ENCODE results near the gene FADS2.

Gene FADS2

DNA sequence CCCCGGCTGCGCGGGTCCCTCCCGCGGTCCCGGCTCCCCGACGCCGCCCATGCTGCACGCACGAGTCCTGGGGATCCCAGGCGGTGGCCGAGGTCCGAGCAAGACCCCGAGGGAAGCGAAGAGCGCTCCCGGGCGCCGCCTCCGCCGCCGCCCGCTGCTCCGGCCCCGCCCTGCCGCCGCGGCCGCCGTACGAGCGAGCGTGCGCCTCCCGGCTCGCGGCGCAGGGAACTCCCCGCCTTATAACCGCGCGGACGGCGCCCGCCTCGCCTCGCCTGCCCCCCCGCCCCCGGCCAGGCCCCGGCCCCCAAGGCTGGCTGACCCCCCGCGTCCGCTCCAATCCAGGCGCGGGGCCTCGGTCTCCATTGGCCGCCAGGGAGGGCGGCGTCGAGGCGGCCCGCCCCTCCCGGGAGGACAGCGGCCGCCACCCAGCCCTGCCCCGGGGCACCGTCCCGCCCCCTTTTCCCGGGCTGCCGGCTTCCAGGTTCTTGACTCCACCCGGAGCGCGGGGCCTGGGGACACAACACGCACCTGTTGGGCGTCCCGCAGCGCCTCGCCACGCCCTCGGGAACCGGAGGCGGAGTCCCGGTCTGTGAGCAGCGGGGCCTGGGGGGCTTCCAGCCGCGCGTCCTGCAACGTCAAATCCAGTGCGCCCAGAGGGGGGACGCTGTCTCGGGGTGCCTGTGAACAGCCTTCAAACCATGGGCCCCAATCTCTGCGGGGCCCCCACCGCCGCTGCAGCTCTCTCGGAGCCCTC lies 63.4 kb downstream of the FADS2 start, which contains the start of gene FADS3:
Gene FADS3 (minus strand): TSS at position 215 of the 754 bp plus-strand sequence. CDS start 164 bp downstream, at position 51.
- peak; percentile 85 to 89 for DNase-seq

DNA sequence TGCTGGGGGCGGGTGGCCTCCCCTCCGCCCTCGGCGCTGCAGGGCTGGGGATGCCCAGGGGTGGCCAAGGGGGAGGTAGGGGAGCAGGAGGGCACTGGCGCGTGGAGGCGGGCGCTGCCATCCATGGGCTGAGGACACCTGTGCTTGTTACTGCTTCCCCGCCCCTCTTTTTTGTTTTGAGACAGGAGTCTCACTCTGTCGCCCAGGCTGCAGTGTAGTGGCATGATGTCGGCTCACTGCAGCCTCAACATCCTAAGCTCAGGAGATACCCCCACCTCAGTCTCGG lies 63.9 kb downstream of the FADS2 start:
- DNase-seq, result no peak

DNA sequence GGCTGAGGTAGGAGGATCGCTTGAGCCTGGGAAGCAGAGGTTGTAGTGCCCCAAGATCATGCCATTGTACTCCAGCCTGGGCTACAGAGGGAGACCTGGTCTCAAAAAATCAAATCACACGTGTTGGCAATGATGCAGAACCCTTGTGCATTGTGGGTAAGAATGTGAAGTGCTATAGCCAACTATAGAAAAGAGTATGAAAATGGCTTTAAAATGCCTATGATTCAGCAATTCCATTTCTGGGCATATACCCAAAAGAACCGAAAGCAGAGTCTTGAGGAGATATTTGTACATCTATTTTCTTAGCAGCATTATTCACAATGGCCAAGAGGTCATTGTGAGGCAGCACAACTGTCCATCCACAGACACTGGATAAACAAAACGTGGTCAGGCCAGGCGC lies 65.9 kb downstream of the FADS2 start:
- DNase-seq, result no peak

DNA sequence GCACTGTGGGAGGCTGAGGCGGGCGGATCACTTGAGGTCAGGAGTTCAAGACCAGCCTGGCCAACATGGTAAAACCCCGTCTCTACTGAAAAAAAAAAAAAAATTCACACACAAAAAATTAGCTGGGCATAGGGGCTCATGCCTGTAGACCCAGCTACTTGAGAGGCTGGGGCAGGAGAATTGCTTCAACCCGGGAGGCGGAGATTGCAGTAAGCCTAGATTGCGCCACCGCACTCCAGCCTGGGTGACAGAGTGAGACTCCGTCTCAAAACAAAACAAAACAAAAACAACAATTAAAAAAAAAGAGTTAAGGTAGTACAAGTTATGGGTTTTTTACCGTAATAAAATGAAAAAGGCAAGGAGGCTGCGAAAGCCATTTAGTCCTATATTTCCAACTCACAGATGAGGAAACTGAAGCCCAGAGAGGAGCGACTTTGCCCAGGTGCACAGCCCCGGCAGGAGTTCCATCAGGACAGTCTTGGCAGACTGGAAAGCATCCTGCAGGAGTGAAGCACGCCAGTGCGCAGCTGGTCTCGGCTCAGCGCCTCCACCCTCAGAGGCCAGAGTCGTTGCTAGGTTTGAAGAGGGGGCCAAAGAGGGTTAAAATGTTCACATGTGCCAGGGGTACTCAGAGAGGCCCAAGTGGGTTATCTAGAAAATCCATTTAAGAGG lies 67.1 kb downstream of the FADS2 start:
- DNase-seq, result no peak

DNA sequence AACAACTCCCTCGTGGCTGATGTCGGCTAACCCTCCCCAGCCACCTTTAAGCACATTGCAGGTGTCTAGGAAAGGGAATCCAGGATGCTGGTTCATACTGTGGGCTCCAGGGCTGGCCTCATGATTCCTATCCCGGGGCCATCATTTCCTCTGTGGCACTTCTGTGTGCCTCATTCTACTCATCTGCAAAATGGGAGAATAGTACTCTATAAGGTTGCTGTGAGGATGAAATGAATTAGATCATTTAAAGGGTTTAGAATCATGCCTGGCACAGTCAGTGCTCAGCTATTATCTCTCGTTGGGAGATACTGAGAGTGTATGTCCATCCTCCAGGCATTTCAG lies 67.6 kb downstream of the FADS2 start:
- DNase-seq, result no peak

DNA sequence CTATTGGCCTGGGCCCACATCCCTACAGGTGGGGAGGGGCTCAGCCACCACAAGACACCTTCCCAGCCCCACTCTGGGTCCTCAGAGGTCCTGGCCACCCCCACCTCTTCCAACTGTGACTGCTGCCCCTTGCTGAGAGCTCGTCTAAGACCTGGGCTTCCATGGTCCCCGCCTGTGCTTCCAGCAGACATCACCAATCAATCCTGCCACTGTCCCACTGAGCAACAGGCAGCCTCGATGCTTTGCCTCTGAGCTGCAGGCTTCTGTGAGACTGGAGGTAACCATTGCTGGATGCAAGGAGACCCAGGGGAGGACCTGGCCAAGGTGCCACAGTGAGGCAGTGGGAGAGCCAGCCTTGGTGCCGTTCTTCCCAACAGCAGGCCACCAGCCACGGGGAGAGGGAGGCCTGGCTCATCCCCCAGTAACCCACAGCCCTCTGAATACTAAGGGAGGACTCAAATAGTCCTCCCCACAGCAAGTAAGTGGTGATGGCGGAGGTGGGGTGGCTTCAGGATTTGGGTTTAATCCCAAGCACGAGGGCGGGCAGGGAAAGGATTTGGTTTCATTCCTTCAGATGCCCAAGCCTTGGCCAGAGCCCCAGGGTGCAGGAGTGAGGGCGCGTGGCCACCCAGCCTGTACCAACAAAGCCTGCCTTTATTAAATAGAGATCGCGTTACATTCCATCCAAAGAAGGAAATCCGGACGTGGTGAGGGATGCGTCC lies 68.7 kb downstream of the FADS2 start:
- no peak for DNase-seq

DNA sequence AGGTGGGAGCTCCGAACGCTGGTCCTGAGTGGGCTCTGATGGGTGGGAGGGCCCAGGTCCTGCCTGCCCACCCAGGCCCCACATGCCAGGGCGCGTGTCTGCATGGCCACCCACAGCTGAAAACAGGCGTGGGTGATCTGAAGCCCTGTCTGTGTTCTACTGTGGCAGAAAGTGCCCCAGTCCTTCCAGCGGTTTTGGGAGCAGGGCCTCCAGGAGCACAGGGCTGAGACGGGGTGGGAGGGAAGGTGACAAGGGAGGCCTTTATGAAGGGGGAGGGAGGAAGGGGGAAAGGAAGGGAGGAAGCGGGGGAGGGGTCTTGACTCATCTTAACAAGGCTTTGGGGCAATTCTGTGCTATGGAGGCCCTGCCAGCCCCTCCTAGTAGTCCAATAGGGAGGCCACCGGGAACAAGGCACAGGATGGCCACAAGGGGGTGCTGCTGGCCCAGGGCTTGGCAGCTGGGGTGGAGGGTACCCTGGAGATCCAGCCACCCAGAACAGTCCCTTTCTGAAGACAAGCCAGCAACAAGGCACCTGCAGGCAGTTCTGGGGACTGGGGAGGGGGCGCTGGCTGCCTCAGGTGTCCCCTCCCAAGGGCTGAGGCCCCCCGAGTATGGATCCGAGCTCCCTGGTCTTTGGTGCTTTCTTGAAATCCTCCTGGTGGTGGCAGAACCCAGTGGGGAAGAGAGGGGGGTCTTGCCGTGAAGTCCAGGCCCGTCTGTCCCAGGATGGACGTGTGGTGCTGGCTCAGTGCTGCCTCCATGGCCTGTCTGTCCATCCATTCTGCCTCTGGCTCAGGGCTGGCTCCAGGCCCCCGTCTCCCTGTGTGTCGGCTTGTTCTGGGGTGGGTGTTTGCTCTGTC lies 69.5 kb downstream of the FADS2 start:
- peak; percentile 61 to 72 for DNase-seq

DNA sequence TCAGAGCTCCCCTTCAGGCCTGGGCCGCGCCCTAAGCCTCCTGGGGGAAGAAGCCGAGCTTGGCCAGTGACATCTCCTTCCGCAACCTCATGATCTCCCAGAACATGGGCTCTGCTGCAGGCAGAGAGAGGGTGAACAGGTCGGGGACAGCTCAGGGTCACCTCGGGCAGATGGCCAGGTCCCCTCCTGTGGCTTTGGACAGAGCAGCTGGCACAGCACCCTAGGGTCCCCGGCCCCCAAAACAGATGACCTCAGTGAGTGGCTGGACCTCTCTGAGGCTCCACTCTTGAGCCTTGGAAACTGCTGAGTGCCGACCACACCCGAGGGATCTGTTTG lies 70.1 kb downstream of the FADS2 start:
- DNase-seq, result no peak

DNA sequence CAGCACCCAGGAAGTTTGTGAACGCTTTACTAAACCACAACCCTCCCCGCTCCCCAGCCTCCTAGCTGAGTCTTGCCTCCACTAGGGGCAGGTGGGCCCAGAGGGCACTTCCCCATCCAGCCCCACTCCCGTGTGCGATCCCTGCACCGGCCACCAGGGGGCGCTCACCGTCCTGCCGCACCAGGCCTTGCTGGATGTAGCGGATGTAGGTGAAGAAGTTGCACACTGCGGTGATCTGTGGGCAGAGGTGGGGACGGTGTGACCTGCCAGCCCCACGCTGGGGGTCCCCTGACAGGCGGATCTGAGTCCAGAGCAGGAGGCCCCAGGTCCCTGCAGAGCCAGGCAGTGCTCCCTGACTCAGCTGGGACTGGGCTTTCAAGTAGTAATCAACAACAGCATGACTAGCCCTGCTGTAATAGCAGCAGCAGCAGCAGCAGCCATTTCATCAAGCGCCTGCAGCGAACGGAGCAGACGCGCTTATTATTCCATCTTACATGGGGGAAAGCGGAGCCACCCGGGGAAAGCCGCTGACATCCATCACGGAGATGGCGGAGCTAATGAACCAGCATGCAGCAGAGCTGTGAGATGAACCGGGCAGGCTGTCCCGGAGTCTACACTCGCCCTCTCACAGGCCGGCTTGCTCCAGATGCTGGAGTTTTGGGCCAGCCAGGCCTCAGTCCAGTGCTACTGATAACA lies 71.2 kb downstream of the FADS2 start:
- DNase-seq, result peak; percentile 12 to 67

DNA sequence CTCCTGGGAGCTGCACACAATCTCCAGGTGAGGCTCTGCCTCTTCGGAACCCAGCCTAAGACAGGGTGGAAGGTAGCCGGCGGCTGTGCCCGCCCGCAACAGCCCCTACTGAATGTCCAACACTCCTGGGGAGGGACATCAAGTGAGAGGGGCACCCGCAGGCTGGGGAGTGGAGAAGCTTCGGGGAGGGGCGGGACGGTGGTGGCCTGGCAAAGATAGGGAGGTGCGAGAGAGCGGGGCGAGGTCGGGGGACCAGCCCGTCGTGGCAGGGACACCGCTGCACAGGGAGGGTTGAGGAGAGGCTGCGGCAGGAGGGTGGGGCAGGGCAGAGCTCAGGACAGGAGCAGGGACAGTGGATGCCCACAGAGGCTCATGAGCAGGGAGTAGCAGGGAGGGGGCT lies 72.2 kb downstream of the FADS2 start:
- no peak for DNase-seq

DNA sequence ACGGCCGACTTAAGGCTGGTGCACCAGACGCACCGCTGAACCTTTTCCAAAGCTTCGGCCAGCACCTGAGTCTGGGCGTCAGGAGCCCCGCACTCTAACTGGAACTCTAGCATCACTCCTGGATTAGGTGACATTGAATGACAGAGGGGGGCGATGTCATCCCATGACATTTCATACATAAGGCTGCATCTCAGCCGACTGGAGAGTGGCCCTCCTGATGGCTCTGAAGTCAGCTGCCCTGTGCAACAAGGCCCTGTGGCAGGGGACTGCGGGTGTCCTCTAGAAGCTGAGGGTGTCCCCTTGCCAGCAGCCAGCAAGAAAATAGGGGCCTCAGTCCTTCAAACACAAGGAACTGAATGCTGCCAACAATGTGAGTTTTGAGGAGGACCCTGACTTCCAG lies 73.3 kb downstream of the FADS2 start:
- no peak for DNase-seq

DNA sequence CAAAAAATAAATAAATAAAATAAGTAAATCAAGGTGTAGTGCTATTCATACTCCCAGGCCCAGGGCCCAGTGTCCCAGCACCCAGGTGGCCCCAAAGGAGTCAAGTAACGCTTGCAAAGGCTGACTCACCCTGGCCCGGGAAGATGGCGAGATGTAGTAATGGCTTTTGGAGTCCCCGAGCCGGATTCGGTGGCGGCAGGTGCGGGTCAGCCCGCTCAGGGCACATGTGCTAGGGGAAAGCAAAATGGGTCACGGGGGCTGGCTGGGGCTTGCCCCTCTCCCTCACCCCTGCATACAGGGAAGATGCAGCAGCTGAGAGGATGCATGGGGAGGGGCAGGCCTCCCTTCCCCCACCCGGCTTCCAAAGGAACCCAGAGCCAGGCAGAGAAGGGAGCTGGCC lies 74.2 kb downstream of the FADS2 start:
- DNase-seq, result no peak

DNA sequence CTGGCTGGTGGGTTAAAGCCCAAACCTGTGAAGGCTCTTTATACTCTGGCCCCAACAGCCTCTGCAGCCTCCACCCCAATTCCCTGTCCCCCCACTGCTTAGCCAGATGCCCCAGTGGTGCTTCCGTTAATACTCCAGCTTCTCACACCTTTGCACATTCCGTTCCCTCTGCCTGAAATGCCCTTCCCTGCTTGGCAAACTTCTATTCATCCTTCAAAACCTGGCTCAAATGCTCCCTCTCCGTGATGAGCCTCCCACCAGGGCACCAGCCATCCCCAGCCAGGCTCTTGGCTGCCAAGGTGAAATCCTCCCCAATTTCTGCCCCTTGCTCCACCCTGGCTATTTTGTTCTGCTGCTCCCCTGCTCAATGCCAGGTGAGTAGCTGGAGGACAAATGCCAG lies 75.7 kb downstream of the FADS2 start:
- DNase-seq, result no peak

DNA sequence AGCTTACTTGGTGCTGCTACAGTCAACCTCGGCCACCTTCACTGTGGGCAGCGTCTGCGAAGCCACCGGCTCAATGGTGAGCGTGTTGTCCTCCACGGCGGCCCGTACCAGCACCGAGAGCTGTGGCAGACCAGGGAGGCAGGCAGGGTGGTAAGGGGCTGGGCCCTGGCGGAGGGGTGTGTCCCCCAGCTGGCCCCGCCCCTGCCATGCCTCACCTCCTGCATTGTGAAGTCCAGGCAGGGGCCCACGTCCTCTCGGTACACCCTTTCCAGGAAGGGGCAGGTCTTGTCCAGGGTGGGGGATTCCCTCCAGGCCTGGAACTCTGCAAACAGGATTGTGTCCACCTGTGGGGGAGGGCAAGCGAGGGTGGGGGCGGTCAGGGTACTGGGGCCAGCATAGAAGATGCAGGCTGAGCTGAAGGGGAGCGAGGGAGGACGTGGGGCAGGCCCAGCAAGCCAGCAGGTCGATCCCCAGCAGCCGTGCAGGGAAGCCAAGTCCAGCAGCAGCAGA lies 76.5 kb downstream of the FADS2 start:
- DNase-seq, result no peak

DNA sequence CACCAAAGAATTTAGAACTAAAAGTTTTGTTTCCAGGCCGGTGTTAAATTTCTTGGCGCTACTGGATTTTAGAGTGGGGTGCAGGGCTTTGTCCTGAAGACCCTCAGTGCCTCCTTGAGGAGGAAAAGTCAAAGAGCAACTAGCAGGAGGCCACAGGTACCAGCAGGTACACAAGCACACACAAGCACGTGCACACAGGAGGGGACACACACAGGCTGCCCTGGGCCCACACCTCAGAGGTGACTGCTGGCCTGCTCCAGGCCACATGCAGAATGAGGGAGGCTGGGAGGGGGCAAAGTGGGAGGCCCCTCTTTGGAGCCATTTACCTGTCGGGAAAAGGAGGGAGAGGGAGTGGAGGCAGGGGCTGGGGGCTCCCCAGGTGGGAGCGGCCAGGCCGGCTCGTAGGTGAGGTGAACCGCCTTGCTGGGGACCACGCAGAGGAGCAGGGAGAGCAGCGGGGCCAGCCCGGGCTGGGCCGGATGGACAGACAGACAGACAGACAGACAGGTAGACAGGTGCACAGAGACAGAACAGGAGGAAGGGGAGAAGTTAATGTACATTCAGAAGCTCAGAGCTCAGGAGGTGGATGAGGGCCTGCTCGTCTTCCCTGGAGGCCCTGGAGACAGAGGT lies 77.1 kb downstream of the FADS2 start:
- DNase-seq, result no peak

DNA sequence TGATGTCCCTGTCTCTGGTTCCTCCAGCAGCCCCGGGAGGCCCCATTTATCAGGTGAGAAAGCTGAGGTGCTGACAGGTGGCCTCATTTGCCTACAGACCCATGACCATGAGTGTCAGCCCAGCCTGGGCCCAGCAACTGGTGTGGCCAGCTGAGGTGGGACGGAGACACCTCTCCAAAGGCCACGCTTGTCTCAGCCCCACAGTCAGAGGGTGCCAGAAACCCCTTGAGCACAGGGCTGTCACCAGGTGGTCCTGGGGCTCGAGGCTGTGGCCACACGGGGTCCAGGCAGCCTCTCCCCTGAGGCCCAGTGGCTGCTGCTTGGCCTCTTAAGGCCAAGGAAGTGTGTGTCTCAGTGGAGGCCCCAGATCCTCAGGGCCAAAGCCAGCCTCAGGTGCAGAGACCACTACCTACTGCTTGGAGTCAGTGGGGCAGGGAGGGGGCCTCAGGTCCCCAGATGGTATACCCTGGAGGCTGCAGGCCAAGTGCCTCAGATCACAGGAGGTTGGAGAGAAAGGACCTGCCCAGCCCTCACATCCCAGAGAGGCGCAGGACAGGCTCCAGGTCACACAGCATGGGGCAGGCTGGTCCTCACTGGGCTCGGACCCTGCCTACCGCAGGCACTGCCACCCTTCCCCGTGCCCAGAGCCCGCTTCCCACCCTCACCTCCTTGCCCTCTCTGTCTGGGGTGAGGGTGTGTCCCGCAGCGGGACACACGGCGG lies 77.9 kb downstream of the FADS2 start:
- no peak for DNase-seq

DNA sequence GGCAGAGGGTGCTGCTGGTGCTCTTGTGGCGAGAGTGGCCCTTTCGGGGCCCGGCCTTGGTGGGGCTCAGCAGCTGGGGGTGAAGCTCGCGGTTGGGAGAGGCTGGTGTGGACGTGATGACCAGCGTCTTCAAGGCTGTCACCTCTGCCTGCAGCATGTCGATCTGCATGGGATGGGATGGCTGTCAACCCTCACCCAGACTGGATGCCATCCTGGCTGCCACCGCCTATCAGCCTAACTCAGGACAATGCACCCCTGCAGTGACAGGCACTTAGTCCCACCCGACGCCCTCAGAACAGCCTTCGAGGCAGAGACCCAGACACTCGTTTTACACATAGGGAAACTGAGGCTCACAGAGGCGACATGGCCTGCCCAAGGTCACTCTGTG lies 78.4 kb downstream of the FADS2 start:
- DNase-seq, result no peak

DNA sequence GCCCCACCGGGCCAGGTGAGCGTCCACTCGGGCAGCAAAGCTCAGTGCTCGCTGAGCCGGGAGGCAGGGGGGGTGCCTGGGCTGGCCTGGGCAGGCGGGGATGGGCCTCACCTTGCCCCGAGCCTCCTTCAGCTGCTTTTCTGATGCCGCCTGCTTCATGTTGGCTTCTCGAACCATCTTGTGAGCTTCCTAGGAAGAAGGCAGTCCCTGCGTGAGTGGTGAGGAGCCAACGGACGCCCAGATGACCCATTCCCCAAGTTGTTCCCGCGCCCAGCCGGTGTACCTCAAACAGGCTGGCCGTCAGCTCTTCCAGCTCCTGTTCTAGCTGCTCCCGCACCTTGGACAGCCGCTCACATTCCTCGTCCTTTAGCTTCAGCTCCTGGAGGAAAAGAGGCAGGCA lies 79.2 kb downstream of the FADS2 start:
- DNase-seq, result no peak

DNA sequence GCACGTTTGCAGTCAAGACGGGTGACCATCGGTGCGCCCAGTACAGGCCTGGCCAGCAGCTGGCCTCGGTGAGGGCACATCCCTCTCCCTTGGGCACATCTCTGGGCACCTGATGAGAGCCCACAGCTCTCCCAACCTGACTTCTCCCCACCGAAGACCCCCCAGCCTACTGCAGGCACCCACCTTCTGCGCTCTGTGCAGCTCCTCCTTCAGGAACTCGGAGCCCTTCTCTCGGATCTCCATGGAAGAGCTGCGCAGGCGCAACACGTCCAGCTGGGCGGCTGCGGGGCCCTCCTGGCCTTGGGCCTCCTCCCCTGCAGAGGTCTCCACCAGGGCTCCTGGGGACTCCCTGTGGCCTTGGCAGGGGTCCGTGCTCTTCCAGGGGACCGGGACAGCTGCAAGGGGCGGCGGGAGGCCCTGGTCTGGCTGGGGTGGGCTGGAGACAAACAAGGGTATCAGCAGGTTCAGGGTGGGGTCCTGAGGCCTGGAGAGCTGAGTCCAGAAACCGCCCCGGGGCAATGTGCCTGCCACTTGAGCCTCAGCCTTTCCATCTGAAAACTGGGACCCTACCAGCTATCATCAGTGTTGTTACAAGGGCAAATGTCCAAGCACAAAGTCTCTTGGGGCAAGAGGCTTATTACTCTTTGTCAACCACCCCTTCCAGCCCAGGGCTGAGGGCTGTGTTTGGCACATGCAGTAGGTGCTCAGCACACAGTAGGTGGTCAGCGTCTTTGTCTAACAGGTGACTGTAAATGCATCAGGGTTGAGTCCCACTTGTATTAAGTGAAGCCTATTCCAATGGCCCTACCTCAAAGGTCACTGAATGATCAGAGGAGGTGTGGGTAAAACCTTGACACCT lies 80.0 kb downstream of the FADS2 start:
- no peak for DNase-seq

DNA sequence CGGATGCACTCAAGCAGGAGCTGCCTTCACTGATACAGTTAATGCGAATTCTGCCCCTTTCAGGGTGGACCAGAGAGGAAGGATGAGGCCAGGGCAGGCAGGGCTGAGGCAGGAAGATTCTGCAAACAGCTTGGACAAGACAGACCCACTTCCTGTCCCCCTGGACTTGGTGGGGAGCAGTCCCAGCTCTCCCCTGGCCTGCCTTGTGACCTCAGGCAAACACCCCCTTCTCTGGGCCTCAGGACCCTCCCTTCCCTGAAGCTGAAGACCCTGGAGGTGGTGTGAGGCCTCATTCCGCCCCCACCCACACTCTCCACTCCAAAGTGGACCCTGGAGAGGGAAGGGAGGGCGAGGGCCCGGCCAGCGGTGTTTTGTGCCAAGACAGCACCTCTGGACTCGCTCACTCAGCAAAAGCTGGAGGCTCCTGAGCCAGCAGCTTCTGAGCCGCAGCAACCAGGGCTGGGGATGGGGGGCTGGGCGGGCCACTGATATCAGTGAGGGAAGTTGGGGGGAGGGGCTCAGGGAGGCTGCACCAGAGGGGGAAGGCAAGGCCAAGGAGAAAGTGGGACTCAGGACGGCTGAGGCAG lies 80.7 kb downstream of the FADS2 start:
- peak in 1 of 2 donors; percentile 28 for DNase-seq
